NOMO-1 treated with dmso at 0.1 percent for 144 hours (cell line): ENCODE measurements around the gene TRIOBP.
A peak's percentile ranks its signal among the peaks of the same experiment; 100 is the strongest.
"Not testable (repeated sequence)": the region's sequence is repeated elsewhere in the genome, so short reads cannot be mapped to it uniquely, and the experiment has no call there.

Experiments
- DNase-seq: peaks from one replicate; lab custom pipeline; 2025; ENCODE audit not compliant: unreplicated experiment; lab: John Stamatoyannopoulos, UW

TRIOBP gene

DNA sequence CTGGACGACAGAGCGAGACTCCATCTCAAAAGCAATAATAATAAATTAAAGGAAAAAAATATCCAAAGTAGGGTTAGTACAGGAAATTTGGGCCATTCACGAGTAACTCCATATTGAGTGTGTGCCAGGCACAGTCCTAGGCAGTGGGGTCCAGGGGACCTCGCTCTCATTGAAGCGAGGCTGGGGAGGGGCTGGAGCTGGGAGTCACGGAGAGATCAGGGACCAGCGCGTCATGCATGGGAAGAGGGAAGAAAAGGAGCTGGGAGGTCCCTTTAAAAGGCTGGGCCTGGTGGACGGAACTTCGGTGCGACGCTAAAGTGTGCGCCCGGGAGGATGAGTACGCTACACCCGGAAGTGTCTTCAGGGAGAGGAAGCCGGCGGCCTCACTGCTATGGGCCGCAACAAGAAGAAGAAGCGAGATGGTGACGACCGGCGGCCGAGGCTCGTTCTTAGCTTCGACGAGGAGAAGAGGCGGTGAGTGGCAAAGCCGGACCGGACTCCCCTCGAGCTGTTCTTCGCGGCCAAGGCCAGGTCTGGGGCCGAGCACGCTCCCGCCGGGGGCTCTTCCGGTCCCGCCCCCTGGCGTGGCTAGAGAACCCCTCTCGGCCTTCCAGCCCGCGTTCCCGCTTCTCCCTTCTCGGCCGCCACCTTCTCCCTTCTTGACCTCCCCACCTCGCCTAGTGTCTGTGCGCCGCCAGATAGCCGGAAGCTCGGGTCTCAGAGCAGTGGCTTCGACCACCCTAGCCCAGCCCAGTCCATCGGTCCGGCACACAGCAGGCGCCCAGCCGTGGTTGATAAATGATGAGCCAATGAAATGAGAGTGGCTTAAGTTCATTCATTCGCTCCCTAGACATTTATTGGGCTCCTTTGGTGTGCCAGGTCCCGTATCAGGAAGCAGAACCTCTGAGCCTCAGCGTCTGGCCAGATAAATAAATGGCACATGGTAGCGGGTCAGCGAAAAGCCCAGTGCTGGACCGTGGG lies 10.6 kb upstream of the TRIOBP start, which contains the start of gene NOL12:
NOL12 (plus strand) TSS at position 342 of the 981 bp plus-strand sequence; CDS start at position 392, 50 bp downstream.
- peak; percentile 78 for DNase-seq

GRCh38 chr22:37690407-37690806 lies 6.4 kb upstream of the TRIOBP start:
- DNase-seq = no peak

DNA sequence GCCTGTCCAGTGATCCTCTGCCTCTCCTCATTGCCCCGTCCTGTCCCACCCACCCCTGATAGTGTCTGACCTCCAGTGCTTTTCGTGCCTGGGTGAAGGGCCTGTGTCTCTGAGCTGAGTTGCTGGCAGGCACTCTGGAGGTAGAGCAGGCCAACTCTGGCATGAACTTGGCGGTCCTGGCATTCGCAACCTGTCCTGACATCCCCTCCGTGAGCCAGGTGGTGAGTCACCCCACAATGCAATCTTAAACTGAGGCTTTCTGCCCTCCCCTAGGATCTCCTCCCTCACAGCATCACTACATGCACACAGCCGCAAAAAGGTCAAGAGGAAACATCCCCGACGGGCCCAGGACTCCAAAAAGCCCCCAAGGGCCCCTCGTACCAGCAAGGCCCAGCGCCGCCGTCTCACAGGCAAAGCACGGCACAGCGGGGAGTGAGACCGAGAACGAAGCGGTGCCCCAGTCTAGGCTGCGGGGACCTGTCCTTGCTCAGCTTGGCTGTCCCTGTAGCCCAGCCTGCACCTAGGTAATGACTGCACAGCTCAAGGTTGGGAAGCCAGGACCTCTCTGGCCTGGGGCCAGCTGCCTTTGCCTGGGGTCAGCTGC lies 5.8 kb upstream of the TRIOBP start:
- DNase-seq = no peak

GRCh38 chr22:37692627-37693285 lies 4.1 kb upstream of the TRIOBP start:
- no peak for DNase-seq

GRCh38 chr22:37694131-37694530 lies 2.7 kb upstream of the TRIOBP start:
- not testable (repeated sequence) for DNase-seq

GRCh38 chr22:37696260-37696656 lies 590 bp upstream of the TRIOBP start:
- DNase-seq = not testable (repeated sequence)

DNA sequence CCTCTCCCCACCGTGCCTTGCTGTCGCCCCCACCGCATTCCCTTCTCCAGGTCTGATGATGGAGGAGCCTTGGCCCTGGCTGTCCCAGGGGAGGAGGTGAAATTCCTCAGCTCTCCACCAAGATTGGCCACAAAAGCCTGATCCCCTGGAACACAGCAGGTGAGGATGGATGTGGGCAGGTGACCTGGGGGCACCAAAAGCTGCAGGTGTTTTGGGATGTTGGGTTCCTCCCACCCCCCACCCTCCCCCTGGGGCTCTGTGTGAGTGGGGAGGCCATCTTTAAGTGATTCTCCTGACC lies 639 bp downstream of the TRIOBP start:
- DNase-seq = no peak

GRCh38 chr22:37701141-37701786 lies 4.4 kb downstream of the TRIOBP start:
- DNase-seq = no peak

DNA sequence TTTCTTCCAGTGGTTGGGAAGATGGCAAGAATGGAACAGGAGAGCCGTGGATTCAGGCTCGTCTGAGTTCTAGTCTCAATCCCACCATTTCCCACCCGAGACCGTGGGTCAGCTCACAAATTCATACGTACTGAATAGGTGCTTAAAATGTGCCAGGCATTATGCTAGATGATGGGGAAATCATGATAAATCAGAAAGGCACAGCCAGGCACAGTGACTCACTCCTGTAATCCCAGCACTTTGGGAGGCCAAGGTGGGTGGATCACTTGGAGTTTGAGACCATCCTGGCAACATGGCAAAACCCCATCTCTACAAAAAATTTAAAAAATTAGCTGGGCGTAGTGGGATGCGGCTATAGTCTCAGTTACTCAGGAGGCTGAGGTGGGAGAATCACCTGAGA lies 7.1 kb downstream of the TRIOBP start:
- no peak for DNase-seq

DNA sequence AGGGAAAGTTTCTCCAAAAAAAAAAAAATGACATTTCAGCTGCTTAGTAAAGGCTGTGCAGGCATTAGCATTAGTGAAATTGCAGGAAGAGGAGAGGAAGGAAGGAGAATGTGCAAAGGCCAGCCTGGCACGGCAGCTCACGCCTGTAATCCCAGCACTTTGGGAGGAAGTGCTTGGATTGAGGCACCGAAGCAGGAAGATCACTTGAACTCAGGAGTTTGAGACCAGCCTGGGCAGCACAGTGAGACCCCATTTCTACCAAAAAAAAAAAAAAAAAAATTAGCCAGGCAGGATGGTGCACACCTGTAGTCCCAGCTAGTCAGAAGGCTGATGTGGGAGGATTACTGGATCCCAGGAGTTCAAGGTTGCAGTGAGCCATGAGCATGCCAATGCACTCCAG lies 7.8 kb downstream of the TRIOBP start:
- DNase-seq = no peak

DNA sequence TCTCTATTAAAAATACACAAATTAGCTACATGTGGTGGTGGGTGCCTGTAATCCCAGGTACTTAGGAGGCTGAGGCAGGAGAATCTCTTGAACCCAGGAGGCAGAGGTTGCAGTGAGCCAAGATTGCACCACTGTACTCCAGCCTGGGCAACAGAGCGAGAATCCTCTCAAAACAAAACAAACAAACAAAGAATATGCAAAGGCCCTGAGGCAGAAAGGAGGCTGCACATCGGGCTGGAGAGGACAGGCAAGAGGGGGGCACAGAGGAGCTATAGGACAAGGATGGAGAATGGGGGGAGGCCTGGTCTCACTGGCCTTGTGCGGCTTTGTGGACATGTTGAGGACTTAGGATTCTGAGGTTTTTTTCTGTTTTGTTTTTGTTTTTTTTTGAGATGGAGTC lies 8.4 kb downstream of the TRIOBP start:
- DNase-seq = no peak

- no peak for DNase-seq
Measured at GRCh38 chr22:37708580-37709444, 12.0 kb downstream of the TRIOBP start.

DNA sequence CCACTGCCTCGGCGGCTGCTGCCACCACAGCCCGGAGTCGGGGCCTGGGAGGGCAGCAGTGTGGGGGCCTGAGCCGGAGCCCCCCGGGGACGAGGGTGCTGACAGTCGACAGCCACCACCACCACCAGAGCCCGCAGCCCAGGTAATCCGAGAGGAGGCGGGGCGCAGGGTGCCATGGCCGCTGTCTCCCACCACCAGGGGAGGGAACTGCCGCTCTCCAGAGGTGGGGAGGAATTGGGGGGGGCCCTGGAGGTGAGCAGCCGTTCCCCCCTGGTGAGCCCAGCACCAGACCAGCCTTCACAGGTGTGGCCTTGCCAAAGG lies 12.6 kb downstream of the TRIOBP start:
- no peak for DNase-seq

DNA sequence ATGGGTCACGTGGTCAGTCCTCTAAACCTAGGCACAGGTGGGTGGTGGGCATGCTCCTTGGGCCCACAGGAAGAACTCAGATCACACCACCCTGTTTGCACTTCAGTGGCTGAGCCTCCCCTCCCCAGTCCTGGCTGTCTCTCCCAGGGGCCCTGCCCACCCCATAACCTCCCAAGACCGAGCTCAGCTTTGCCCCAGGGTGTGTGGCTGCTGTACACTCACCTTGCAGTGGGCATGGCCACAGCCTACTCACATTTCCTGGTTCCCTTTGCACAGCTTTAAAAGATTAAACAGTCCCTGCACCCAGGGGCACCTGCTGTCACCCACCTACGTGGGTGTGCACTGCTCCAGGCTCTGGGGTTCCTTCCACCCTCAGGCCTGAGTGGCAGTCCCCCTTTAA lies 13.8 kb downstream of the TRIOBP start:
- DNase-seq = no peak

GRCh38 chr22:37711490-37711889 lies 14.6 kb downstream of the TRIOBP start:
- DNase-seq = no peak

DNA sequence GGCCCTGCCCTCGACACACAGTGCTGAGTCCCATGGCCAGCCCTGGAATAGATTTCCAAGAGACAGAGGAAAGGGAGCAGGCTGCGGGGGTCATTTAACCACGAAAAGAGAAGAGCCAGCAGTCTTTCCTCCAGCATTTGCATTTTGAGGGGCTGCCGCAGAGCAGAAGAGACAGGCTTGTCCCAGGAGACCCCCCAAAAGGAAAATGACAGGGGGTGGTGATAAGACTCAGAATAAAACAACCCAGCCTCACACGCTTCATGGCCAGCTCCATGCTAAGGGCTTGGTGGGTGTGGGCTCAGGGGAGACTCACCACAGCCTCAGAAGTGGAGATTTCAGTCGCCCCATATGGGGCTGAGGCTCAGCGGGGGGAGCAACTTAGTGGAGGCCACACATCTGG lies 16.9 kb downstream of the TRIOBP start:
- DNase-seq = no peak

GRCh38 chr22:37714634-37715033 lies 17.8 kb downstream of the TRIOBP start:
- DNase-seq = no peak

- no peak for DNase-seq
Measured at GRCh38 chr22:37715760-37716159, 18.9 kb downstream of the TRIOBP start.

DNA sequence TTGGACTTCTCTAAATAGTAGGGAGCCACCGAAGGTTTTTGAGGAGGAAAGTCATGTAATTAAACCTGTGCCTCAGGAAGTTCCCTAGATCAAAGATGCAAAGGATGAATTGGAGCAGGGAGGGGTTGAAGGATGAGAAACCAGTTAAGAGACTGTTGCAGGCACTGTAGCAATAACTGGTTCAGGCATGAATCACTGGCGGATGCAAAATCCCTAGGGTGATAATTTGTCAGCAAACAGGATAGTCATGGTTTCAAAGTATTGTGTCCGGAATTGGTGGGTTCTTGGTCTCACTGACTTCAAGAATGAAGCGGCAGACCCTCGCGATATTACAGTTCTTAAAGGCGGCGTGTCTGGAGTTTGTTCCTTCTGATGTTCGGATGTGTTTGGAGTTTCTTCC lies 19.9 kb downstream of the TRIOBP start:
- DNase-seq = no peak

GRCh38 chr22:37717235-37717634 lies 20.4 kb downstream of the TRIOBP start:
- DNase-seq = not testable (repeated sequence)
